ENCODE measurements around the gene NR2F1-AS1. TPM values are rescaled to one million over a fixed set of nuclear protein-coding genes. Genes with fewer than 3 reads are reported as not detected.

Gene NR2F1-AS1
- total RNA-seq, 1 donor from 2014 or later = 60.7 TPM

- no peak for FAIRE-seq
- no peak for DNase-seq (ENCODE audit: low spot score in 2 of 2)
Observed at GRCh38 chr5:93452255-93452654, 128.8 kb downstream of the NR2F1-AS1 start.

- DNase-seq (ENCODE audit: low spot score in 2 of 2) (no peak), FAIRE-seq (no peak)
Observed at GRCh38 chr5:93438124-93438523, 142.9 kb downstream of the NR2F1-AS1 start.

DNA sequence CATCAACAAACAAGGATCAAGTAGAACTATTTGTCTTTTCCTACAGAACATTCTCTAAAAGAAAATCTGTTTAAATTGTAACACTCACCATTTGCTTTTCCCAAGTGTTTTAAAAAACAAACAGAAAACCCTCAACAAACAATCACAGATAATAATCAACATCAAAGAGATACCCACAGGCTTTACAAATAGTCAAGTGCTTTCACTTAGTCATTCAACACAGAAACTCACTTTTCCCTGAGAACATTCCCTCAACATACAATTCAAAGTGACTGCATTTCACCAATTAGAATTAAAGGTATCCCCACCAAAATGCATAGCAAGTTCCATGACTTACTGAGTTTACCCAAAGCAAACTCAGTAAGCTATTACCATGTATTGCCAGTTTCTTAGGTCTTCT is 144.9 kb downstream of the NR2F1-AS1 start:
- DNase-seq (ENCODE audit: low spot score in 2 of 2) (no peak), FAIRE-seq (no peak)

- DNase-seq (ENCODE audit: low spot score in 2 of 2) (no peak), FAIRE-seq (no peak)
Observed at GRCh38 chr5:93433422-93433821, 147.6 kb downstream of the NR2F1-AS1 start.

DNA sequence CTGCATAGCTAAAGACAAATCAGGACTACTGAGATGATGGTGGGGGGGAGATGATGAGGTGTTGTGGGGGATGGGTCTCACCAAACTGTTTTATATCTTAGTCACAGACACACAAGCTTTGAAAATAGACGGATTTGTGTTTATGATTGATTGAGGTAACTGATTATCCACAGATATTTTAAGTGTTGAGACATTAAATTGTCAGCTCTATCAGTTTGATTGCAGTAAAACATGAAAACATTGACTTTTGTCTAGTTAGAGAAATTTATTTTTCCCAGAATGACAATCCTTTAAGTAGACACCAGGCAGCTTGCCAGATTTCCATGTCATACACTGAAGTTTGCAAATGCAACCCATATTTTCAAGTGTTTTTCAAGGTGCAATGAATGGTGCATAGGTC is 149.8 kb downstream of the NR2F1-AS1 start:
- no peak for FAIRE-seq
- DNase-seq (ENCODE audit: low spot score in 2 of 2) = no peak

DNA sequence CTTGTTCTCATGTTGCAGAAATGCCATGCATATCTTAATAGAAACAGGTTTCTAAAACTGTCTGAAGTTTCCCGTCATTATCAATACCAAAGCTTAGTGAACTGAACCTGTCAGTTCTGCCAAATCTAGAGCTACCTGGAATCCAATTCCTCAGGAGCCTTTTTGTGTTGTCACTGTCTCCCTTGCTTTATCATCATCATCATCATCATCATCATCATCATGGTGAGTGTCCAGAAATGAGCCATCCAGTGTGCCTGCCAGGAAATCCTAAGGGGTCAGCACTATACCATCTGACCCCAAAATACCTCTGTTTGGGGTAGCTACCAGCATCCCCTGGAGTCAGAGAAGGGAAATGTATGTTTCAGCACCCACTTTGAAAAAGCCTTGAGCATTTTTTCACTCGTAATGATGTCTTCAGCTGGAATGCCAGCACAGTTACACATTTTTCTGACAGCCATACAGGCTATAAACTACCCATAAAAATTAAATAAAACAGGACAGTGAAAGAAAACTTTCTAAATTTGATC is 150.3 kb downstream of the NR2F1-AS1 start:
- DNase-seq (ENCODE audit: low spot score in 2 of 2) (no peak), FAIRE-seq (no peak)

GRCh38 chr5:93430118-93430517 is 150.9 kb downstream of the NR2F1-AS1 start:
- DNase-seq (ENCODE audit: low spot score in 2 of 2) (no peak), FAIRE-seq (no peak)

DNA sequence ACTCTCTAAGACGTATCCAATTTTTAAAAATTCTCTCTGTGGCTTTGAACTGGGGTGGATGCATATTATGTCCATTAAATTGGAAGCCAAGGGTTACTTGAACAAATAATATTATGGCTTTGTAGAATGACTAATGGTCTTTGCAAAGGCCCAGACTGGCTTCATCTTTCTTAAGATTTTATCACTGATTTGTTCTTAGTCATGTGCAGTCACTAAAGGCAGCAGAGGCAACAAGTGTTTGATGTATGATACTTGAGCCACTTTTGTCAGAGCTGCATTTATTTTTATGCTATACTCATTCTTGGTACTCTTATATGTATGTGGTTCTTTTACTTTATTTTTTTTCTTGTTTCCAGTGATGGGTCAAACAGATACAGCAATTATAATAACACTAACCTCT is 152.2 kb downstream of the NR2F1-AS1 start:
- DNase-seq (ENCODE audit: low spot score in 2 of 2) (no peak), FAIRE-seq (no peak)

- no peak for DNase-seq (ENCODE audit: low spot score in 2 of 2)
- no peak for FAIRE-seq
Observed at GRCh38 chr5:93427316-93427715, 153.7 kb downstream of the NR2F1-AS1 start.

DNA sequence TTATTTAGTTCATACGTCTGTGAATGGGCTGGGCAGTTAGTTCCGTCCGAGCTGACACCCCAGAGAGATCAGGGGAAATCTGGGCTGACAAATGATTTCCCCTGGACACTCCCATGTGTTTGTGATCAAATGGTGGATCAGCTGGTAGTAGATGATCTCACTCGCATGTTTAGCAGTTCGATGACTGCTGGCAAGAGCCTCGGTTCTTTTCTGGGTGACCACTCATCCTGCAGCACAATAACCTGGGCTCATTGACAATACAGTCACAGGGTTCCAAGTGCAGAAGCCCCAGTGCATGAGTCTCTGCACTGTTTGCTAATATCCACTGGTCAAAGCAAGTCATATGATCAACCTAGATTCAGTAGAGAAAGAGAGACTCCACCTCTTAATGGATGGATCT is 155.9 kb downstream of the NR2F1-AS1 start:
- DNase-seq (ENCODE audit: low spot score in 2 of 2) (no peak), FAIRE-seq (no peak)

- DNase-seq (ENCODE audit: low spot score in 2 of 2) (no peak), FAIRE-seq (no peak)
Observed at GRCh38 chr5:93423300-93423699, 157.7 kb downstream of the NR2F1-AS1 start.

GRCh38 chr5:93422652-93423280 is 158.3 kb downstream of the NR2F1-AS1 start:
- FAIRE-seq (no peak), DNase-seq (ENCODE audit: low spot score in 2 of 2) (no peak)

- DNase-seq (ENCODE audit: low spot score in 2 of 2) (no peak), FAIRE-seq (no peak)
Observed at GRCh38 chr5:93421987-93422401, 159.0 kb downstream of the NR2F1-AS1 start.

DNA sequence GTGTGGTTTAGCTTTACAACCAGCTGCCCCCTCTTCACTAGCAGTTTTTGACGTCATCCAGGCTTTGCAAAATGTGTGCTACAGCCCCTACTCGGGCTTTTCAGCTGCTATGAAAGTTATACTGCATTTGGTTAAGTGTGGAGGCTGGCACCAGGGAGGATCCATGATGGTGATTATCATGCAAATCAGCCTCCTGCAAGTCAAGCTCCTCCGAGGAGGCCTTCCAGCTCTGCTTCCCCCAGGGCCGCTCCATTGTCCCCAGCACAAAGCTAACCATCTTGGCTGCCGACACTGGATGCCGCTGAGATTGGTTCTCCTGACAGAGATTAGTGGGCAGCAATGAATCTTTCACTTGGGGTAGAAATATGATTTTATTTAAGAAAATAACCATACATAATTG is 159.6 kb downstream of the NR2F1-AS1 start:
- DNase-seq (ENCODE audit: low spot score in 2 of 2) = no peak
- FAIRE-seq = no peak

GRCh38 chr5:93417490-93417889 is 163.5 kb downstream of the NR2F1-AS1 start:
- FAIRE-seq (no peak), DNase-seq (ENCODE audit: low spot score in 2 of 2) (no peak)

DNA sequence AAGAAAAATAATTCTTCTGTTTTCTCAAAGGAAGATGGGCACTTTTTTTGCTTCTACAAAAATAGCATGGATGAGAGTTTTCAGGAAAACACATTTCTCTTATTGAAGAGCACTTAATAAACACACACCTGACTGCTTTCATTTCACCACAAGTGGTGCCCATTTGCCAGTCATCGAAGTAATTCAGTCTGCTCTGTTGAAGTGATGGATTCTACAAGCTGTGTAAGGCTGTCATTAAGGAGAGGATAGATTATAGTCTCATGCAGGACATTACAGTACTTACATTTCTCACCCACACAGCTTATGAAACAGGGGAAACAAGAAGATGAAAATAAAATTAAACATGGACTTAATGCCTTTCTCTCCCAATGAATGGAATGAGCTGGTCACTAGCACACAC is 165.2 kb downstream of the NR2F1-AS1 start:
- FAIRE-seq = no peak
- no peak for DNase-seq (ENCODE audit: low spot score in 2 of 2)

- FAIRE-seq (no peak), DNase-seq (ENCODE audit: low spot score in 2 of 2) (no peak)
Observed at GRCh38 chr5:93411716-93412115, 169.3 kb downstream of the NR2F1-AS1 start.

DNA sequence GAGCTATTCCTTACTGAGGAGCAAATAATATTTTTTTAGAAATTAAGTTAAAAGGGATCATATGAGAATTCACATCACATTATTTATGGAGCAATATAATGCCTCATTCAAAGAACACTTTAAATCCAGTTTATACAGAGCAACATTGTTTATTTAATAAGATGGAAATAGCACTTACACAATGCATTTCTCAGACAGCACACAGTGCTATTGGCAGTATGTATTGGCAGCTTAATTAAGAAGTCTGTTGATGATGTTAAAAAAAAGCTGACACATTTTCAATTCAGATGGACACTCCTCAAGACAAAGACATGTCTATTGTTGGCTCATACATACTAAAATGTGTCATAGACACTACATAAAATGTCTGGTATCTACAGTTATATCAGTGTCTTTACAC is 171.3 kb downstream of the NR2F1-AS1 start:
- no peak for FAIRE-seq

DNA sequence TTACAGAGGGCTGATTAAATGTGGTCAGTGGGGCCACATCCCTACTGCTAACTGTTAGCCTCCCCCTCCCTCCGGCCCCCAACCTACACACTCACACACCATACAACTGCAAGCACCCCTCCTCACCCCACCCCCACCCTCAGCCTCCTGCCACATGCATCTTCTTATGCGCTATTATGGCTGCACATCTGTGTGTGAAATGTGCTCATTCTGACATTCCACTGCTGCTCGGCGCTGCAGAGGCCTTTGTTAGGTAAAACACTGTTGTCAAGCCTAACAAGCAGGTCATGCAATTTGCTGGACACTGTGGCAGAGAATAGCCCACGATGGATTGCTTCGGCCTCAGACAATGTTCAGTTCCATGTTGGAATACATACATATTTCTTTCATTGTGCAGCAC is 173.6 kb downstream of the NR2F1-AS1 start:
- FAIRE-seq (no peak), DNase-seq (ENCODE audit: low spot score in 2 of 2) (no peak)

More for the DNA sequence above, 171.3 kb downstream of the NR2F1-AS1 start:
- DNase-seq (ENCODE audit: low spot score in 2 of 2) = no peak

GRCh38 chr5:93406971-93407401 is 174.0 kb downstream of the NR2F1-AS1 start:
- FAIRE-seq (no peak), DNase-seq (ENCODE audit: low spot score in 2 of 2) (no peak)

DNA sequence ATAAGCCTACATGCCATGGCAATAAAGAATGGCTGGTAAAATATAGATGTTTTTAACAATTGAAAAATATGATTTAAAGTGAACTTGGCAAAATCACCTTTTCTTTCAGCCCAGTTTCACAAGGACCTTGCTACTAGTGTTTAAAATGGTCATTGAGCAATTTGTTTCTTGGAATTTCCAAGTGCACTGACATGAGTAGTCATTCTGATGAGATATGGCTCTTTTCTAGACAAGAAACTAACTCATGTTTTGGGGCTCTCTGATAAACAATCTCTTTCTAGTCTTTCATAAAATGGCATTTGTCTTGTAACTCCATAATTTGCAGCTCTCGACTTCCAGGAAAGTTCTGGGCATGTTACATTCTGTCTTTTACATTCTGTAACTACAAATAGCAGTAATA is 176.8 kb downstream of the NR2F1-AS1 start:
- DNase-seq (ENCODE audit: low spot score in 2 of 2) = no peak
- no peak for FAIRE-seq

DNA sequence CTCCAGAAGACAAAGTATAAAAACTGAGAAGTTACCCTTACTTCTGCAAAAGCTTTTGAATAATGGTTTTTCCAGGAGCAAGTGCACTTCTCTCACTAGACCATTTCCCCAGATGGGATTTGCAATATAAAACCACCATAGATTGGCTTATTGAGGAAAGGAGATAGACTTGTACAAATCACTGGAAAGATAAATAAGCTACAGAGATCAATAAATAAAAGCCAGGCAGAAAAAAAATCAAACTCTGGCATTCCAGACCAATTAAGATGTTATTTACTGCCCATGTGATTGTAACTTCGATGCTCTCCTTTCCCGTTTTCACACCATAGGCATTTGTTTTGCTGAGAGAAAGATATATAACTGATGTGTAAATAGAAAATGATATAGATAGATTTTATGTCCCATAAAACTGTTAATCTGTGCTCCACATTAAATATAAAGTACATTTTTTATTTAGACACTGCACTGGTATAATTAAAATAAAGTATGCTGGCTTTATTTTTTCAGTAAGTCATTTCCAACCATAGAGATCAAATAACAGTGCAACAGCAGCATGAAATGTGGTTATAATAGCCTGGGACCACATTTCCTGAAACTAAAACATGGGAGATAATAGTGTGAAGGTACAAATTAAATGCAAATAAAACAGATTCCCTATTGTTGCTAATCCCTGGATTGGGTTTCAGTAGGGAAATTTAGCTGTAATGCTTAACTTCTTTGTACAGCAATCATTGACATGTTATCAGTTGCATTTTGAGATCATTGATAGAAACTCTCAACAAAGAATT is 177.7 kb downstream of the NR2F1-AS1 start:
- FAIRE-seq (no peak), DNase-seq (ENCODE audit: low spot score in 2 of 2) (no peak)
